Left ventricle myocardium inferior (tissue), 1 donor: ENCODE results near the gene YBX2. TPM values are rescaled to one million over a fixed set of nuclear protein-coding genes. Genes with fewer than 3 reads are reported as not detected.

Experiments
- DNase-seq: peaks from one replicate; pipeline ENCODE4 v3.0.0-alpha.2; 2020
- H3K27ac ChIP-seq: fragments of 200-600 bp; replicated peaks from 2 replicates; pipeline ENCODE4 v1.8.0; 2021
- H3K27me3 ChIP-seq: fragments of 200-600 bp; 2 replicates; pipeline ENCODE4 v1.8.0; 2021; ENCODE audit warnings: low read depth
- H3K36me3 ChIP-seq: fragments of 200-600 bp; 2 replicates; pipeline ENCODE4 v1.8.0; 2021
- H3K4me1 ChIP-seq: fragments of 200-600 bp; 2 replicates; pipeline ENCODE4 v1.8.0; 2021
- H3K4me3 ChIP-seq: fragments of 200-600 bp; 2 replicates; pipeline ENCODE4 v1.8.0; 2021; ENCODE audit warnings: mild to moderate bottlenecking, moderate library complexity
- H3K9me3 ChIP-seq: fragments of 200-600 bp; replicated peaks from 2 replicates; pipeline ENCODE4 v1.8.0; 2021
- intact Hi-C: fragments of 100-400 bp; cut with micrococcal nuclease; formaldehyde crosslinking; loops from one replicate; pipeline ENCODE4 v1.11.0; 2022
- total RNA-seq: library from RNA; stranded (reverse); fragmentation: NEBNext Ultra II Directional; extraction: Animal tissue kit (Norgen Biotek cat#: 25700); gene quantifications from one replicate; pipeline ENCODE4 v1.2.1, GENCODE V29; 2021
- TF ChIP-seq, protein P1 (sequence below): fragments of 200-600 bp; IDR thresholded peaks from 2 replicates; pipeline ENCODE4 v1.8.0; 2021; ENCODE audit warnings: antibody characterized with exemption, mild to moderate bottlenecking, borderline replicate concordance
- donor health status: DM: no; HTN: yes; CAD: no; lungs with severe emphysema.

Gene YBX2
- total RNA-seq, 1 donor from 2014 or later, result 0.77 TPM

DNA sequence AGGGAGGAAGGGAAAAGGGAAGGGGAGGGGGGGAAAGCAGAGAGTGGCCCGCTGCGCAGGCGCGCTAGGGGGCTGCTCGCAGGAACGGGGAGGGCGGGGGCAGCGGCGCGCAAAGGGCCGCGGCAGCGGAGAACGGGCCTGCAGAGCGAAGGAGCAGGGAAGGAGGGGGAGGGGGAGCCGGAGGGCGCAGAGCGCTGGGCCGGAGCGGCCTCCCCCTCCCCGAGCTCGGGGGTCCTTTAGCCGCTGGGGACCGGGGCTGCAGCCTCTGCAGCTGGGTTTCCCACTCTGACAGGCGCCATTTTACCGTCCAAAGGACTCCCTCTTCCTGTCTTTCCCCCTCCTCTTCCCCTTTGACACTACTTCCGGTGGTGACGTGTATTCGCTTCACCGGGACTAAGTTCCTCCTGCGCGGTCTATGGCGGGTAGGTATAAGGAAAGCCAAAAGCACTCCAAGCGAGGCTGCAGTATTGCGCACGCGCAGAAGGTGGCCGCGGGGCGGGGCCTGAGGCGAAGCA lies 42.7 kb downstream of the YBX2 start, which contains the start of gene CTDNEP1:
CTDNEP1 (minus strand) TSS at position 74 of the 515 bp plus-strand sequence. CDS start 438 bp downstream, outside the sequence.
- Histone ChIP-seq H3K27ac (peak within 1 kb of the TSS; percentile 99), H3K27me3 (no peaks in the 10 kb centered on the region), H3K36me3 (peaks cover 35% of the 10 kb centered on the region), H3K4me3 (peak within 1 kb of the TSS; percentile 99), H3K4me1 (peaks cover 52% of the 10 kb centered on the region), H3K9me3 (no peaks in the 10 kb centered on the region)
- intact Hi-C loops, result no loop called here
- TF ChIP-seq, protein P1, sequence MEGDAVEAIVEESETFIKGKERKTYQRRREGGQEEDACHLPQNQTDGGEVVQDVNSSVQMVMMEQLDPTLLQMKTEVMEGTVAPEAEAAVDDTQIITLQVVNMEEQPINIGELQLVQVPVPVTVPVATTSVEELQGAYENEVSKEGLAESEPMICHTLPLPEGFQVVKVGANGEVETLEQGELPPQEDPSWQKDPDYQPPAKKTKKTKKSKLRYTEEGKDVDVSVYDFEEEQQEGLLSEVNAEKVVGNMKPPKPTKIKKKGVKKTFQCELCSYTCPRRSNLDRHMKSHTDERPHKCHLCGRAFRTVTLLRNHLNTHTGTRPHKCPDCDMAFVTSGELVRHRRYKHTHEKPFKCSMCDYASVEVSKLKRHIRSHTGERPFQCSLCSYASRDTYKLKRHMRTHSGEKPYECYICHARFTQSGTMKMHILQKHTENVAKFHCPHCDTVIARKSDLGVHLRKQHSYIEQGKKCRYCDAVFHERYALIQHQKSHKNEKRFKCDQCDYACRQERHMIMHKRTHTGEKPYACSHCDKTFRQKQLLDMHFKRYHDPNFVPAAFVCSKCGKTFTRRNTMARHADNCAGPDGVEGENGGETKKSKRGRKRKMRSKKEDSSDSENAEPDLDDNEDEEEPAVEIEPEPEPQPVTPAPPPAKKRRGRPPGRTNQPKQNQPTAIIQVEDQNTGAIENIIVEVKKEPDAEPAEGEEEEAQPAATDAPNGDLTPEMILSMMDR, result no peak
- DNase-seq, result peak; percentile 95

DNA sequence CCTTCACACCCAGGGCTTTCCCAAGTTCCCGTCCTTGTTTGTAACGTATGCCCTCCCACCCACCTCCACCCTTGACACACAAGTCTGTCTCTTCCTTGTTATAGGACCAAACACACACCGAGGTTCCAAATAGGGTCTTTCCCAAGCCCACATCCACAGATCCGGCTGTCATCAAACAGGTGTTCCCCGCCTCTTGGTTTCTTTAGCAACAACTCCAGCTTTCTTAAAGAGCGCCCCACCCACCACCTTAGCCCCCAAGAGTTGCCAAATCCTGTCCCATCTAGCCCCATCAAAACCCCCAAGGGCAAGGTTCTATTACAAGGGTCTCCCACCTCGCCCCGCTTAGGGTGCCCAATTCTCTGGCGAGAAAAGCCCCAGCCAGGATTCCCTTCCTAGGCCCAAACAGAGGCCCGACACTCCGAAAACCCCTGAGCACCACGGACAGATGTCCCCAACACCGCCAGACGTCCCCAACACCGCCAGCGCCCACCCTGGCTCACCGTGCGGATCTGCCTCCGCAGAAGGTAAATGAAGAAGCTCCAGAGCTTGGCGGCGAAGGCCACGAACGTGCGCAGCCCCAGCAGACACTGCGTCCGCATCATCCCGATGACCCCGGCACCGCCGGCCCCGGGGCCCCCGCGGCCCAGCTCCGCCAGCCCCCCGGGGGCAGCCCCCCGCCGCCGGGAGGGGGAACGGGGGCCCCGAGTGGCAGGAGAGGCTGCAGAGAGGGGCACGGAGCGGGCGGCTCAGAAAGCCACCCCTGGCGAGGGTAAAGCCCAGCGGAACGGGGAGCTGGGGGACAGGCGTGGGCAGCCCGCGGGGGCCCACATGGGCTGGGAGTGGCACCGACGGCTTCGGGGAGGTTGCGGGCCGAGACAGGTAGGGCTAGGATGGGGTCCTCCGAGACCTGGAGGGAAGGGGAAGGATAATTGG lies 43.5 kb downstream of the YBX2 start:
- Histone ChIP-seq H3K27ac (peak overlapping the region; percentile 99), H3K9me3 (no peaks in the 10 kb centered on the region), H3K36me3 (peaks cover 35% of the 10 kb centered on the region), H3K4me1 (peaks cover 52% of the 10 kb centered on the region), H3K27me3 (no peaks in the 10 kb centered on the region), H3K4me3 (peak overlapping the region; percentile 99)
- DNase-seq, result peak; percentile 34
- TF ChIP-seq, protein P1, result no peak
- intact Hi-C loops, result no loop called here

DNA sequence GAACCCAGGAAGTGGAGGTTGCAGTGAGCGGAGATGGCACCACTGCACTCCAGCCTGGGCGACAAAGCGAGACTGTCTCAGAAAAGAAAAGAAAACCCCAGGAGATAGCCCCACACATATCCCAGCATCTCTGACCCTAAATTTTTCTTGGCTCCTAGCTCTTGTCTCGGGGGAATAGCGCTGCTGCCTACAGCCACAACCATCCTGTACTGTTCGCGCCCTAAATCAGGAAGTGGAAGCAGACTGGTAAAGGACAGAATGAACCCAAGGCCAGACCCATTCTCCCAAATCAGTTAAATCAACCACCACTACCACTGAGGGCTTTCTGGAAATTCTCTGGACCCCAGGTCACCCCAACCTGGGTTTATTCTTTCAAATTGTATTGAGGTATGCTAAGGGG lies 44.6 kb downstream of the YBX2 start:
- H3K4me1 ChIP-seq, result peaks cover 52% of the 10 kb centered on the region
- peak overlapping the region; percentile 99 for H3K4me3 ChIP-seq
- peak overlapping the region; percentile 99 for H3K27ac ChIP-seq
- no peak for DNase-seq
- no peaks in the 10 kb centered on the region for H3K9me3 ChIP-seq
- TF ChIP-seq, protein P1, result no peak
- no peaks in the 10 kb centered on the region for H3K27me3 ChIP-seq
- peaks cover 35% of the 10 kb centered on the region for H3K36me3 ChIP-seq
- intact Hi-C loops, result no loop called here

DNA sequence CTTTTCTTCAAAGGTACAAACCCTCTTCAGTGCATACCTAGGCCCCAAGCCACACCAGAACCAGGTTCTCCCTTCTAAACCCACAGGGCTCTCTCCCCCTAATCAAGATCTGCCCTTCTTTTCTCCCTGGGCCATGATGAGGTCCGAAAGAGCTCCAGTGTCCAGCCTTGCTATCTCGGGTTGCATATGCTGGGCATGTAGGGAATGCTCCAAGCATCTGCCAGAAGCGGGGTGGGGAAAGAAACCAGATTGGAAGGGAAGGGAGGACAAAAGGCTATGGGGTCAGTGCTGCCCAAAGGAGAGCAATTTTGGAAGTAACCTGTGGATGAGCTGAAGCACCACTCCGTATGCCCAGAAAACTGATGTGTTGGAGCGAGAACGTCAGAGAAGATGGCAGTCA lies 45.2 kb downstream of the YBX2 start:
- Histone ChIP-seq H3K9me3 (no peaks in the 10 kb centered on the region), H3K27ac (peak overlapping the region; percentile 99), H3K27me3 (no peaks in the 10 kb centered on the region), H3K36me3 (peaks cover 35% of the 10 kb centered on the region), H3K4me1 (peaks cover 52% of the 10 kb centered on the region), H3K4me3 (peak overlapping the region; percentile 99)
- TF ChIP-seq, protein P1, result no peak
- intact Hi-C loops, result no loop called here
- no peak for DNase-seq

DNA sequence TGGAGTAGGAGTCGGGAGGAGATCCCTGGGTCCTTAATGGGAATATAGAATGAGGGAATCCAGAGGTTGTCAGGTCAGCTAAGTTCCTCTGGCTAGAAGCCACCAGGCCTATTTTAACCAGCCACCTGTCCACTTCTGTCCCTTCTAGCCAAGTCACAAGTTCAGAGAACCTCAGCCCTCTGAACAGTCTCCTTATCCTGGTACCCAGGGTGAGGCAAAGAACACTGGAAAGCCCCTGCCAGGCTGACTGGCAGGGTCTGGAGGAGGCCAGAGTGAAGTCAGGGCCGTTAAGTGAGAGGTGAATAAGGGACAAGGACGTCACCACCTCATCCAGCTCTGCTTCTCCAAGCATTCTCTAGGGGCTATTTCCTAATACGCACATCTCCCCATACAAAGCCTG lies 45.6 kb downstream of the YBX2 start:
- Histone ChIP-seq H3K4me1 (peaks cover 55% of the 10 kb centered on the region), H3K36me3 (peaks cover 35% of the 10 kb centered on the region), H3K4me3 (peak overlapping the region; percentile 99), H3K9me3 (no peaks in the 10 kb centered on the region), H3K27me3 (no peaks in the 10 kb centered on the region), H3K27ac (peak overlapping the region; percentile 99)
- TF ChIP-seq, protein P1, result no peak
- DNase-seq, result no peak
- intact Hi-C loops, result no loop called here
